ENCODE measurements around the gene MTA1. TPM values are rescaled to one million over a fixed set of nuclear protein-coding genes. Genes with fewer than 3 reads are reported as not detected.

MTA1 gene
- total RNA-seq, 1 donor from 2014 or later, result 172 TPM

GRCh38 chr14:105471823-105472485 lies 52.3 kb downstream of the MTA1 start:
- Mint-ChIP-seq H3K4me3 (ENCODE audit: low read depth) (no peak overlapping the region), H3K27ac (no peak overlapping the region), H3K4me1 (ENCODE audit: low read depth) (no peaks in the 10 kb centered on the region), H3K27me3 (ENCODE audit: low read depth) (peaks cover 14% of the 10 kb centered on the region), H3K9me3 (no peaks in the 10 kb centered on the region), H3K36me3 (ENCODE audit: low read depth) (no peaks in the 10 kb centered on the region)
- DNase-seq (ENCODE audit: low spot score), result no peak
- intact Hi-C loops (cut with micrococcal nuclease), result no loop called here

- peaks cover 20% of the 10 kb centered on the region for H3K27me3 Mint-ChIP-seq (ENCODE audit: low read depth)
- intact Hi-C loops (cut with micrococcal nuclease), result no loop called here
- no peak for DNase-seq (ENCODE audit: low spot score)
- no peaks in the 10 kb centered on the region for H3K9me3 Mint-ChIP-seq
- peaks cover 3% of the 10 kb centered on the region for H3K4me1 Mint-ChIP-seq (ENCODE audit: low read depth)
- no peak overlapping the region for H3K27ac Mint-ChIP-seq
- H3K4me3 Mint-ChIP-seq (ENCODE audit: low read depth), result no peak overlapping the region
- peaks cover 5% of the 10 kb centered on the region for H3K36me3 Mint-ChIP-seq (ENCODE audit: low read depth)
These were observed 52.9 kb downstream of the MTA1 start for GRCh38 chr14:105472486-105472991.

- H3K36me3 Mint-ChIP-seq (ENCODE audit: low read depth), result peaks cover 5% of the 10 kb centered on the region
- no peak for DNase-seq (ENCODE audit: low spot score)
- intact Hi-C loops (cut with micrococcal nuclease), result no loop called here
- no peak overlapping the region for H3K27ac Mint-ChIP-seq
- H3K4me1 Mint-ChIP-seq (ENCODE audit: low read depth), result peaks cover 3% of the 10 kb centered on the region
- no peaks in the 10 kb centered on the region for H3K9me3 Mint-ChIP-seq
- H3K4me3 Mint-ChIP-seq (ENCODE audit: low read depth), result peak overlapping the region; percentile 21
- peaks cover 21% of the 10 kb centered on the region for H3K27me3 Mint-ChIP-seq (ENCODE audit: low read depth)
These were observed 53.5 kb downstream of the MTA1 start for GRCh38 chr14:105473033-105473676.

GRCh38 chr14:105473677-105474482 lies 54.3 kb downstream of the MTA1 start:
- peak; percentile 62 for DNase-seq (ENCODE audit: low spot score)
- peaks cover 21% of the 10 kb centered on the region for H3K27me3 Mint-ChIP-seq (ENCODE audit: low read depth)
- no peaks in the 10 kb centered on the region for H3K9me3 Mint-ChIP-seq
- peaks cover 5% of the 10 kb centered on the region for H3K36me3 Mint-ChIP-seq (ENCODE audit: low read depth)
- no peak overlapping the region for H3K27ac Mint-ChIP-seq
- intact Hi-C loops (cut with micrococcal nuclease), result loop anchor here (2.0 kb wide), 1 partner anchor 17 kb away; the partner anchor contains the start of gene TEDC1
- peak overlapping the region; percentile 47 for H3K4me3 Mint-ChIP-seq (ENCODE audit: low read depth)
- peaks cover 3% of the 10 kb centered on the region for H3K4me1 Mint-ChIP-seq (ENCODE audit: low read depth)

- Mint-ChIP-seq H3K36me3 (ENCODE audit: low read depth) (peaks cover 5% of the 10 kb centered on the region), H3K27ac (no peak within 1 kb of the TSS), H3K4me1 (ENCODE audit: low read depth) (peaks cover 4% of the 10 kb centered on the region), H3K4me3 (ENCODE audit: low read depth) (peak within 1 kb of the TSS; percentile 47), H3K27me3 (ENCODE audit: low read depth) (peaks cover 25% of the 10 kb centered on the region), H3K9me3 (no peaks in the 10 kb centered on the region)
- intact Hi-C loops (cut with micrococcal nuclease), result loop anchor here (2.0 kb wide), 1 partner anchor 16 kb away; the partner anchor contains the start of gene TEDC1
- no peak for DNase-seq (ENCODE audit: low spot score)
These were observed 55.0 kb downstream of the MTA1 start, which contains the start of gene CRIP2 for GRCh38 chr14:105474483-105475268. Gene CRIP2 (plus strand): TSS chr14:105474821. CDS start chr14:105474863, 42 bp downstream.

GRCh38 chr14:105475269-105476096 lies 55.9 kb downstream of the MTA1 start:
- DNase-seq (ENCODE audit: low spot score), result no peak
- intact Hi-C loops (cut with micrococcal nuclease), result loop anchor here (2.0 kb wide), 1 partner anchor 15 kb away; the partner anchor contains the start of gene TEDC1
- Mint-ChIP-seq H3K27me3 (ENCODE audit: low read depth) (peaks cover 31% of the 10 kb centered on the region), H3K4me1 (ENCODE audit: low read depth) (peaks cover 7% of the 10 kb centered on the region), H3K9me3 (no peaks in the 10 kb centered on the region), H3K27ac (no peak overlapping the region), H3K4me3 (ENCODE audit: low read depth) (peak overlapping the region; percentile 30), H3K36me3 (ENCODE audit: low read depth) (peaks cover 5% of the 10 kb centered on the region)

- DNase-seq (ENCODE audit: low spot score), result no peak
- peaks cover 12% of the 10 kb centered on the region for H3K4me1 Mint-ChIP-seq (ENCODE audit: low read depth)
- H3K36me3 Mint-ChIP-seq (ENCODE audit: low read depth), result peaks cover 5% of the 10 kb centered on the region
- H3K27me3 Mint-ChIP-seq (ENCODE audit: low read depth), result peaks cover 34% of the 10 kb centered on the region
- no peak overlapping the region for H3K27ac Mint-ChIP-seq
- no peaks in the 10 kb centered on the region for H3K9me3 Mint-ChIP-seq
- no peak overlapping the region for H3K4me3 Mint-ChIP-seq (ENCODE audit: low read depth)
- intact Hi-C loops (cut with micrococcal nuclease), result no loop called here
These were observed 56.6 kb downstream of the MTA1 start for GRCh38 chr14:105476097-105476830.

GRCh38 chr14:105476831-105477659 lies 57.4 kb downstream of the MTA1 start:
- peak overlapping the region; percentile 46 for H3K27ac Mint-ChIP-seq
- H3K36me3 Mint-ChIP-seq (ENCODE audit: low read depth), result peaks cover 5% of the 10 kb centered on the region
- H3K9me3 Mint-ChIP-seq, result no peaks in the 10 kb centered on the region
- peaks cover 34% of the 10 kb centered on the region for H3K27me3 Mint-ChIP-seq (ENCODE audit: low read depth)
- intact Hi-C loops (cut with micrococcal nuclease), result no loop called here
- no peak for DNase-seq (ENCODE audit: low spot score)
- peaks cover 15% of the 10 kb centered on the region for H3K4me1 Mint-ChIP-seq (ENCODE audit: low read depth)
- no peak overlapping the region for H3K4me3 Mint-ChIP-seq (ENCODE audit: low read depth)

- no peak overlapping the region for H3K27ac Mint-ChIP-seq
- H3K27me3 Mint-ChIP-seq (ENCODE audit: low read depth), result peaks cover 34% of the 10 kb centered on the region
- no peak overlapping the region for H3K4me3 Mint-ChIP-seq (ENCODE audit: low read depth)
- no peaks in the 10 kb centered on the region for H3K9me3 Mint-ChIP-seq
- DNase-seq (ENCODE audit: low spot score), result no peak
- peaks cover 21% of the 10 kb centered on the region for H3K4me1 Mint-ChIP-seq (ENCODE audit: low read depth)
- intact Hi-C loops (cut with micrococcal nuclease), result no loop called here
- peaks cover 5% of the 10 kb centered on the region for H3K36me3 Mint-ChIP-seq (ENCODE audit: low read depth)
These were observed 58.2 kb downstream of the MTA1 start for GRCh38 chr14:105477660-105478397.
